Measurements from ENCODE around the gene PEPD. TPM values are rescaled to one million over a fixed set of nuclear protein-coding genes. Genes with fewer than 3 reads are reported as not detected.

The PEPD gene
- total RNA-seq, 1 experiment from 2014 or later: 14.2 TPM

GRCh38 chr19:33379151-33379829, 142.3 kb downstream of the PEPD start:
- Histone ChIP-seq H4K20me1 (ENCODE audit: insufficient read depth, low read depth, low read length) (peaks cover 54% of the 10 kb centered on the region), H3K4me1 (ENCODE audit: low read length) (peaks cover 27% of the 10 kb centered on the region), H3K4me2 (ENCODE audit: low read depth, low read length, poor library complexity, severe bottlenecking) (no peak overlapping the region), H3K9me3 (ENCODE audit: low read length) (no peaks in the 10 kb centered on the region), H3K9me2 (replicated peaks; ENCODE audit: insufficient read depth, low read length) (no peaks in the 10 kb centered on the region), H3K4me3 (ENCODE audit: low read length) (no peak overlapping the region), H2AFZ (ENCODE audit: low read length) (no peak overlapping the region), H3K79me2 (ENCODE audit: low read length) (peaks cover 99% of the 10 kb centered on the region), H3K27me3 (ENCODE audit: low read length) (no peaks in the 10 kb centered on the region), H3K9ac (ENCODE audit: low read length) (no peak overlapping the region), H3K27ac (ENCODE audit: low read length) (no peak overlapping the region), H3K36me3 (ENCODE audit: insufficient read depth, low read length) (peaks cover 5% of the 10 kb centered on the region; the same call in 1 of the 2 replicates)
- no peak for DNase-seq

- DNase-seq: no peak
- no peak overlapping the region for H3K4me3 ChIP-seq (ENCODE audit: low read length)
- no peaks in the 10 kb centered on the region for H3K9me2 ChIP-seq (replicated peaks; ENCODE audit: insufficient read depth, low read length)
- H3K4me1 ChIP-seq (ENCODE audit: low read length): peaks cover 32% of the 10 kb centered on the region
- H3K27me3 ChIP-seq (ENCODE audit: low read length): no peaks in the 10 kb centered on the region
- peaks cover 52% of the 10 kb centered on the region for H4K20me1 ChIP-seq (ENCODE audit: insufficient read depth, low read depth, low read length)
- H2AFZ ChIP-seq (ENCODE audit: low read length): no peak overlapping the region
- H3K79me2 ChIP-seq (ENCODE audit: low read length): peaks cover 88% of the 10 kb centered on the region
- H3K27ac ChIP-seq (ENCODE audit: low read length): no peak overlapping the region
- H3K4me2 ChIP-seq (ENCODE audit: low read depth, low read length, poor library complexity, severe bottlenecking): no peak overlapping the region
- no peak overlapping the region for H3K9ac ChIP-seq (ENCODE audit: low read length)
- no peaks in the 10 kb centered on the region for H3K9me3 ChIP-seq (ENCODE audit: low read length)
- peaks cover 5% of the 10 kb centered on the region; the same call in 1 of the 2 replicates for H3K36me3 ChIP-seq (ENCODE audit: insufficient read depth, low read length)
Measured at GRCh38 chr19:33377586-33378475, 143.8 kb downstream of the PEPD start.

- H3K79me2 ChIP-seq (ENCODE audit: low read length): peaks cover 81% of the 10 kb centered on the region
- no peak overlapping the region for H2AFZ ChIP-seq (ENCODE audit: low read length)
- no peak for DNase-seq
- H3K4me3 ChIP-seq (ENCODE audit: low read length): no peak overlapping the region
- no peak overlapping the region for H3K27ac ChIP-seq (ENCODE audit: low read length)
- H4K20me1 ChIP-seq (ENCODE audit: insufficient read depth, low read depth, low read length): peaks cover 52% of the 10 kb centered on the region
- peaks cover 5% of the 10 kb centered on the region; the same call in 1 of the 2 replicates for H3K36me3 ChIP-seq (ENCODE audit: insufficient read depth, low read length)
- H3K9me3 ChIP-seq (ENCODE audit: low read length): no peaks in the 10 kb centered on the region
- peaks cover 38% of the 10 kb centered on the region for H3K4me1 ChIP-seq (ENCODE audit: low read length)
- H3K27me3 ChIP-seq (ENCODE audit: low read length): no peaks in the 10 kb centered on the region
- H3K4me2 ChIP-seq (ENCODE audit: low read depth, low read length, poor library complexity, severe bottlenecking): no peak overlapping the region
- no peaks in the 10 kb centered on the region for H3K9me2 ChIP-seq (replicated peaks; ENCODE audit: insufficient read depth, low read length)
- no peak overlapping the region for H3K9ac ChIP-seq (ENCODE audit: low read length)
Measured at GRCh38 chr19:33376941-33377557, 144.5 kb downstream of the PEPD start.

DNA sequence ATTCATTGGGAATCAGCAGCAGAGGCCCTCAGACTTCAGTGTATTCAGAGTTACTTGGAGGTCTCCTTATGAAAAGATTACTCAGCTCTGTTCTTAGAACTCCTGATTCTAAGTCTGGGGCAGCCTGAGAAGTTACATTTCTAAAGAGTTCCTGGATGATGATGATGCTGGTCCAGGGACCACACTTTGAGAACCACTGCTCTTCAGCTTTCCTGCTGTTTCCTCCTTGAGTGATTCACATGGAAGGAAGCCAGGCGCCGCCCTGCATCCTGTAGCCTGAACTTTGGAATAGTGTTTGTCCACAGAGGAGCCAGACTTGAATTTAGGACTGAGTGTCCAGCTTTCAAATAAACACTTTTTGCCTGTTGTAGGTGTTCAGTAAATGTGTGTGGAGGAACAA, 145.2 kb downstream of the PEPD start:
- no peak overlapping the region for H3K9ac ChIP-seq (ENCODE audit: low read length)
- peaks cover 39% of the 10 kb centered on the region for H3K4me1 ChIP-seq (ENCODE audit: low read length)

DNA sequence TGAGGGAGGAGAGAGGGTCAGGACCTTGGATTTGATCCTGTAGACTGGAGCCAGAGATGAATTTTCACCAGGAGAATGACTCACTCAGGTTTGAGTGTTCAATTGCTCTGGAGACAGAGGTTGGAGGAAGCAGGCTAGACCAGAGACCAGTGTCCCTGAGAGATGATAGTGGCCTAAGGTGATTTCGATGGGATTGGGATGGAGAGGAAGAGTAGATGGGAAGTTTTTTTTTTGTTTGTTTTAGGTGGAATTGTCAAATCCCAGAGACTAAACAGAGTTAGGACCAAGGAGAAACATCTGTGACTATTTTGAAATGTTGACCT, 145.8 kb downstream of the PEPD start:
- Histone ChIP-seq H3K27me3 (ENCODE audit: low read length) (no peaks in the 10 kb centered on the region), H3K79me2 (ENCODE audit: low read length) (peaks cover 68% of the 10 kb centered on the region), H3K4me1 (ENCODE audit: low read length) (peaks cover 39% of the 10 kb centered on the region), H4K20me1 (ENCODE audit: insufficient read depth, low read depth, low read length) (peaks cover 42% of the 10 kb centered on the region; the same call in 1 of the 2 replicates), H3K27ac (ENCODE audit: low read length) (no peak overlapping the region), H2AFZ (ENCODE audit: low read length) (no peak overlapping the region), H3K4me2 (ENCODE audit: low read depth, low read length, poor library complexity, severe bottlenecking) (peak overlapping the region; percentile 87), H3K9ac (ENCODE audit: low read length) (no peak overlapping the region), H3K36me3 (ENCODE audit: insufficient read depth, low read length) (peaks cover 5% of the 10 kb centered on the region; the same call in 1 of the 2 replicates), H3K9me3 (ENCODE audit: low read length) (no peaks in the 10 kb centered on the region), H3K9me2 (replicated peaks; ENCODE audit: insufficient read depth, low read length) (no peaks in the 10 kb centered on the region), H3K4me3 (ENCODE audit: low read length) (peak overlapping the region; percentile 97; the same call in 1 of the 2 replicates)
- no peak for DNase-seq

More for the DNA sequence above, 145.2 kb downstream of the PEPD start:
- H4K20me1 ChIP-seq (ENCODE audit: insufficient read depth, low read depth, low read length): peaks cover 47% of the 10 kb centered on the region
- peaks cover 74% of the 10 kb centered on the region for H3K79me2 ChIP-seq (ENCODE audit: low read length)
- no peaks in the 10 kb centered on the region for H3K27me3 ChIP-seq (ENCODE audit: low read length)
- no peak overlapping the region for H3K4me3 ChIP-seq (ENCODE audit: low read length)
- DNase-seq: no peak
- no peak overlapping the region for H2AFZ ChIP-seq (ENCODE audit: low read length)
- no peaks in the 10 kb centered on the region for H3K9me2 ChIP-seq (replicated peaks; ENCODE audit: insufficient read depth, low read length)
- no peaks in the 10 kb centered on the region for H3K9me3 ChIP-seq (ENCODE audit: low read length)
- peak overlapping the region; percentile 87 for H3K4me2 ChIP-seq (ENCODE audit: low read depth, low read length, poor library complexity, severe bottlenecking)
- peaks cover 5% of the 10 kb centered on the region; the same call in 1 of the 2 replicates for H3K36me3 ChIP-seq (ENCODE audit: insufficient read depth, low read length)
- H3K27ac ChIP-seq (ENCODE audit: low read length): no peak overlapping the region

GRCh38 chr19:33375156-33375836, 146.3 kb downstream of the PEPD start:
- Histone ChIP-seq H2AFZ (ENCODE audit: low read length) (no peak overlapping the region), H4K20me1 (ENCODE audit: insufficient read depth, low read depth, low read length) (peaks cover 42% of the 10 kb centered on the region; the same call in 1 of the 2 replicates), H3K27ac (ENCODE audit: low read length) (no peak overlapping the region), H3K9me2 (replicated peaks; ENCODE audit: insufficient read depth, low read length) (no peaks in the 10 kb centered on the region), H3K79me2 (ENCODE audit: low read length) (peaks cover 63% of the 10 kb centered on the region), H3K9ac (ENCODE audit: low read length) (peak overlapping the region; percentile 95), H3K27me3 (ENCODE audit: low read length) (no peaks in the 10 kb centered on the region), H3K4me2 (ENCODE audit: low read depth, low read length, poor library complexity, severe bottlenecking) (peak overlapping the region; percentile 87), H3K4me1 (ENCODE audit: low read length) (peaks cover 39% of the 10 kb centered on the region), H3K9me3 (ENCODE audit: low read length) (no peaks in the 10 kb centered on the region), H3K36me3 (ENCODE audit: insufficient read depth, low read length) (peaks cover 5% of the 10 kb centered on the region; the same call in 1 of the 2 replicates), H3K4me3 (ENCODE audit: low read length) (peak overlapping the region; percentile 97)
- no peak for DNase-seq

- H4K20me1 ChIP-seq (ENCODE audit: insufficient read depth, low read depth, low read length): peaks cover 38% of the 10 kb centered on the region; the same call in 1 of the 2 replicates
- DNase-seq: peak; percentile 69
- peak overlapping the region; percentile 73 for H3K27ac ChIP-seq (ENCODE audit: low read length)
- H3K4me1 ChIP-seq (ENCODE audit: low read length): peaks cover 39% of the 10 kb centered on the region
- H3K4me2 ChIP-seq (ENCODE audit: low read depth, low read length, poor library complexity, severe bottlenecking): peak overlapping the region; percentile 87
- H3K36me3 ChIP-seq (ENCODE audit: insufficient read depth, low read length): no peaks in the 10 kb centered on the region
- no peak overlapping the region for H2AFZ ChIP-seq (ENCODE audit: low read length)
- H3K27me3 ChIP-seq (ENCODE audit: low read length): no peaks in the 10 kb centered on the region
- H3K9me3 ChIP-seq (ENCODE audit: low read length): no peaks in the 10 kb centered on the region
- peaks cover 53% of the 10 kb centered on the region for H3K79me2 ChIP-seq (ENCODE audit: low read length)
- H3K4me3 ChIP-seq (ENCODE audit: low read length): peak overlapping the region; percentile 97
- no peaks in the 10 kb centered on the region for H3K9me2 ChIP-seq (replicated peaks; ENCODE audit: insufficient read depth, low read length)
- peak overlapping the region; percentile 95 for H3K9ac ChIP-seq (ENCODE audit: low read length)
Measured at GRCh38 chr19:33374236-33374714, 147.3 kb downstream of the PEPD start.

All from Karpas-422 (cell line).